Measurements from ENCODE around the gene BYSL. TPM values are rescaled to one million over a fixed set of nuclear protein-coding genes. Genes with fewer than 3 reads are reported as not detected.

Gene BYSL
- total and polyA plus RNA-seq, 9 of the 15 experiments (the other 6 are each of a cell fraction or from before 2014, with no cell fraction given): 22.2 to 92.3 (median 53.4) TPM

DNA sequence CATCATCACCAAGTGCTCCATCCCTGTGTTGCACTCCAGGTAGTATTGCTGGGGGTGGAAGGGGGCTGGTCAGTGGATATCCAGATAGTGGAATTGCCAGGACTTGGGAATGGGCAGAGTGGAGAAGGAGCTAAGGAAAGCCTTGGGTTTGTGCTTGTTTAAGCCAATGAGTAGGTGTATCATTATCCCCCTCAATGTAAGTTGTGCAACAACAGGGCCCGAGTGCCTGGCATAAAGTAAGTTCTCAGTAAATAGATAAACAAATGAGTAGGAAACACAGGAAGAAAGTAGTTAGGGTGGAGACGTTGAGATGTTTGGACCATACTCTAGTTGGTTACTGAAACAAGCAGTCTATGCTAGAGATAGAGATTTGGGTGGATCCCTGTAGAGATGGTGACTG lies 10.5 kb downstream of the BYSL start (continued):
- TF ChIP-seq, protein P1, sequence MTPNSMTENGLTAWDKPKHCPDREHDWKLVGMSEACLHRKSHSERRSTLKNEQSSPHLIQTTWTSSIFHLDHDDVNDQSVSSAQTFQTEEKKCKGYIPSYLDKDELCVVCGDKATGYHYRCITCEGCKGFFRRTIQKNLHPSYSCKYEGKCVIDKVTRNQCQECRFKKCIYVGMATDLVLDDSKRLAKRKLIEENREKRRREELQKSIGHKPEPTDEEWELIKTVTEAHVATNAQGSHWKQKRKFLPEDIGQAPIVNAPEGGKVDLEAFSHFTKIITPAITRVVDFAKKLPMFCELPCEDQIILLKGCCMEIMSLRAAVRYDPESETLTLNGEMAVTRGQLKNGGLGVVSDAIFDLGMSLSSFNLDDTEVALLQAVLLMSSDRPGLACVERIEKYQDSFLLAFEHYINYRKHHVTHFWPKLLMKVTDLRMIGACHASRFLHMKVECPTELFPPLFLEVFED (CRISPR knock-in tag; conservative IDR thresholded peaks at IDR 0.05): 0 out of 2 replicates have a peak, but pooled peaks have one; percentile 4
- no peak for TF ChIP-seq NUFIP1 (IDR thresholded peaks at IDR 0.05; ENCODE audit: partially characterized antibody)
- TF ChIP-seq SMC3 (conservative IDR thresholded peaks at IDR 0.05; ENCODE audit: insufficient read depth, low read depth, low read length): no peak
- TF ChIP-seq LEF1 (IDR thresholded peaks at IDR 0.05): no peak
- no peak for TF ChIP-seq KLF10 (CRISPR knock-in tag; IDR thresholded peaks at IDR 0.05)
- no peak for TF ChIP-seq ZNF561 (CRISPR knock-in tag; conservative IDR thresholded peaks at IDR 0.05)
- peak; percentile 23; the same call in 1 of the 2 replicates for TF ChIP-seq SUPT5H (IDR thresholded peaks at IDR 0.05)
- TF ChIP-seq GATAD2B (IDR thresholded peaks at IDR 0.05; ENCODE audit: borderline replicate concordance): no peak
- TF ChIP-seq, protein P2, sequence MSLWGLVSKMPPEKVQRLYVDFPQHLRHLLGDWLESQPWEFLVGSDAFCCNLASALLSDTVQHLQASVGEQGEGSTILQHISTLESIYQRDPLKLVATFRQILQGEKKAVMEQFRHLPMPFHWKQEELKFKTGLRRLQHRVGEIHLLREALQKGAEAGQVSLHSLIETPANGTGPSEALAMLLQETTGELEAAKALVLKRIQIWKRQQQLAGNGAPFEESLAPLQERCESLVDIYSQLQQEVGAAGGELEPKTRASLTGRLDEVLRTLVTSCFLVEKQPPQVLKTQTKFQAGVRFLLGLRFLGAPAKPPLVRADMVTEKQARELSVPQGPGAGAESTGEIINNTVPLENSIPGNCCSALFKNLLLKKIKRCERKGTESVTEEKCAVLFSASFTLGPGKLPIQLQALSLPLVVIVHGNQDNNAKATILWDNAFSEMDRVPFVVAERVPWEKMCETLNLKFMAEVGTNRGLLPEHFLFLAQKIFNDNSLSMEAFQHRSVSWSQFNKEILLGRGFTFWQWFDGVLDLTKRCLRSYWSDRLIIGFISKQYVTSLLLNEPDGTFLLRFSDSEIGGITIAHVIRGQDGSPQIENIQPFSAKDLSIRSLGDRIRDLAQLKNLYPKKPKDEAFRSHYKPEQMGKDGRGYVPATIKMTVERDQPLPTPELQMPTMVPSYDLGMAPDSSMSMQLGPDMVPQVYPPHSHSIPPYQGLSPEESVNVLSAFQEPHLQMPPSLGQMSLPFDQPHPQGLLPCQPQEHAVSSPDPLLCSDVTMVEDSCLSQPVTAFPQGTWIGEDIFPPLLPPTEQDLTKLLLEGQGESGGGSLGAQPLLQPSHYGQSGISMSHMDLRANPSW (CRISPR knock-in tag; IDR thresholded peaks at IDR 0.05): no peak
- no peak for TF ChIP-seq FOXJ3 (CRISPR knock-in tag; IDR thresholded peaks at IDR 0.05)
- TF ChIP-seq NR2C1 (IDR thresholded peaks at IDR 0.05): no peak
- TF ChIP-seq NR2C1 (tag; IDR thresholded peaks at IDR 0.05): no peak
- no peak for TF ChIP-seq MEF2A (IDR thresholded peaks at IDR 0.05; ENCODE audit: control insufficient read depth, low read depth, low read length)
- TF ChIP-seq RFX5 (IDR thresholded peaks at IDR 0.05; ENCODE audit: low read depth, low read length): no peak
